SJCRH30 (cell line): ENCODE measurements around the gene EEIG1. TPM values are rescaled to one million over a fixed set of nuclear protein-coding genes. Genes with fewer than 3 reads are reported as not detected.

ENCODE experiments used
- DNase-seq, 2 experiments: peaks; one replicate each; pipeline ENCODE4 v3.0.0-alpha.2; 2015 to 2020
- H3K27ac ChIP-seq: fragments of 250-450 bp; sonication (Bioruptor Pico); 2 replicates; pipeline ENCODE4 v1.5.1; 2020; ENCODE audit warnings: mild to moderate bottlenecking, moderate library complexity
- H3K27me3 ChIP-seq: fragments of 250-450 bp; sonication (Bioruptor Pico); 2 replicates; pipeline ENCODE4 v1.5.1; 2020; ENCODE audit warnings: mild to moderate bottlenecking, moderate library complexity
- H3K36me3 ChIP-seq: fragments of 250-450 bp; sonication (Bioruptor Pico); 2 replicates; pipeline ENCODE4 v1.5.1; 2020; ENCODE audit warnings: mild to moderate bottlenecking, moderate library complexity
- H3K4me1 ChIP-seq: fragments of 250-450 bp; sonication (Bioruptor Pico); 2 replicates; pipeline ENCODE4 v1.5.1; 2020; ENCODE audit warnings: mild to moderate bottlenecking, moderate library complexity
- H3K4me3 ChIP-seq: fragments of 250-450 bp; sonication (Bioruptor Pico); 2 replicates; pipeline ENCODE4 v1.5.1; 2020; ENCODE audit warnings: mild to moderate bottlenecking, moderate library complexity
- H3K9me3 ChIP-seq: fragments of 250-450 bp; sonication (Bioruptor Pico); replicated peaks from 2 replicates; pipeline ENCODE4 v1.5.1; 2020; ENCODE audit warnings: mild to moderate bottlenecking, moderate library complexity
- total RNA-seq: library from RNA; depleted of rRNA; stranded (reverse); fragments of >200 nt; shearing (Covaris generic); gene quantifications from 2 replicates; pipeline ENCODE4 v1.2.3, GENCODE V29; 2014

The EEIG1 gene
- total RNA-seq, 1 experiment from 2014 or later = 4.0 TPM

GRCh38 chr9:127962278-127962677, 18.5 kb downstream of the EEIG1 start:
- no peaks in the 10 kb centered on the region for H3K27me3 ChIP-seq

DNA sequence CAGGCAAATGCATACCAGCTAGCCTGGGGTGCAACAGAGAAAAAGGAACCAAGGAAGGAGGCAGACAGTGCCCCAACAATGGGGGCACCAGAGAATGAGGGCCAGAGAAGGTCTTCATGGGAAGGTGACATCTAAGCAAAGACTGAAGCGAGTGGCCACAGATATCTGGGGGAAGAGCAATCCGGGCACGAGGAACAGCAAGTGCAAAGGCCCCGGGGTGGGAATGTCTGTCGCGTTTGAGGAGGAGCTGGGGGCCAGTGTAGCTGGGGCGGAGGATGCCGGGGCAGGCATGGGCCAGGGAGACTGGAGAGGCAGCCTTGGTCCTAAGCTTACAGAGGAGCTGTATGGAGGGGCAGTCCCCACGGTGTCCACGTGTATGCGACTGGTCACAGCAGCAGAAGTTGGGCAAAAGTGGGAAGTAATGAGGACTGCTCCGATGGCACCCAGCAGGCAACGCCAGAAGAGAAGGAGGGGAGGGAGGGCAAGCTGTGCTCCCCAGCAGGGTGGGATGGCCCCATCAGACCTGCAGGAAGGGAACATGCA, 19.1 kb downstream of the EEIG1 start:
- Histone ChIP-seq H3K36me3 (no peaks in the 10 kb centered on the region), H3K27ac (no peak overlapping the region), H3K4me1 (peaks cover 16% of the 10 kb centered on the region), H3K9me3 (no peaks in the 10 kb centered on the region), H3K4me3 (no peak overlapping the region), H3K27me3 (no peaks in the 10 kb centered on the region)
- no peak for DNase-seq

More at GRCh38 chr9:127962278-127962677, 18.5 kb downstream of the EEIG1 start:
- Histone ChIP-seq H3K36me3 (no peaks in the 10 kb centered on the region), H3K4me1 (peaks cover 20% of the 10 kb centered on the region), H3K9me3 (no peaks in the 10 kb centered on the region), H3K27ac (no peak overlapping the region), H3K4me3 (no peak overlapping the region)
- DNase-seq = no peak

- no peak overlapping the region for H3K27ac ChIP-seq
- no peaks in the 10 kb centered on the region for H3K27me3 ChIP-seq
- DNase-seq = no peak
- H3K4me1 ChIP-seq = peaks cover 14% of the 10 kb centered on the region
- no peaks in the 10 kb centered on the region for H3K36me3 ChIP-seq
- no peaks in the 10 kb centered on the region for H3K9me3 ChIP-seq
- H3K4me3 ChIP-seq = no peak overlapping the region
Measured at GRCh38 chr9:127961155-127961490, 19.7 kb downstream of the EEIG1 start.

GRCh38 chr9:127960410-127961154, 20.2 kb downstream of the EEIG1 start:
- H3K36me3 ChIP-seq = no peaks in the 10 kb centered on the region
- H3K27ac ChIP-seq = no peak overlapping the region; the same call in 1 of the 2 replicates
- H3K9me3 ChIP-seq = no peaks in the 10 kb centered on the region
- DNase-seq = peak; percentile 78 to 90
- peaks cover 10% of the 10 kb centered on the region for H3K4me1 ChIP-seq
- no peaks in the 10 kb centered on the region for H3K27me3 ChIP-seq
- H3K4me3 ChIP-seq = no peak overlapping the region

- Histone ChIP-seq H3K27me3 (no peaks in the 10 kb centered on the region), H3K27ac (no peak overlapping the region), H3K4me1 (peaks cover 8% of the 10 kb centered on the region; the same call in 1 of the 2 replicates), H3K36me3 (no peaks in the 10 kb centered on the region), H3K9me3 (no peaks in the 10 kb centered on the region), H3K4me3 (no peak overlapping the region)
- DNase-seq = no peak
Measured at GRCh38 chr9:127959841-127960409, 20.9 kb downstream of the EEIG1 start.

DNA sequence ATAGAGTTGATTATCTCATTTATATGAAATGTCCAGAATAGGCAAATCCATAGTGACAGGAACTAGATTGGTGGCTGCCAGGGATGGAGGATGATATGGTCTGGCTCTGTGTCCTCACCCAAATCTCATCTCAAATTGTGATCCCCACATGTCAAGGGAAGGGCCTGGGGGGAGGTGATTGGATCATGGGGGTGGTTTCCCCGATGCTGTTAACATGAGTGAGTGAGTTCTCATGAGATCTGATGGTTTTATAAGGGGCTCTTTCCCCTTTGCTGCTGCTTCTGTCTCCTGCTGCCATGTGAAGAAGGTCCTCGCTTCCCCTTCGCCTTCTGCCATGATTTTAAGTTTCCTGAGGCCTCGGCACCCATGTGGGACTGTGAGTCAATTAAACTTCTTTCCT, 21.4 kb downstream of the EEIG1 start:
- no peaks in the 10 kb centered on the region for H3K27me3 ChIP-seq
- H3K36me3 ChIP-seq = no peaks in the 10 kb centered on the region
- H3K4me3 ChIP-seq = no peak overlapping the region
- DNase-seq = no peak
- H3K4me1 ChIP-seq = peaks cover 8% of the 10 kb centered on the region; the same call in 1 of the 2 replicates
- no peak overlapping the region for H3K27ac ChIP-seq
- no peaks in the 10 kb centered on the region for H3K9me3 ChIP-seq

DNA sequence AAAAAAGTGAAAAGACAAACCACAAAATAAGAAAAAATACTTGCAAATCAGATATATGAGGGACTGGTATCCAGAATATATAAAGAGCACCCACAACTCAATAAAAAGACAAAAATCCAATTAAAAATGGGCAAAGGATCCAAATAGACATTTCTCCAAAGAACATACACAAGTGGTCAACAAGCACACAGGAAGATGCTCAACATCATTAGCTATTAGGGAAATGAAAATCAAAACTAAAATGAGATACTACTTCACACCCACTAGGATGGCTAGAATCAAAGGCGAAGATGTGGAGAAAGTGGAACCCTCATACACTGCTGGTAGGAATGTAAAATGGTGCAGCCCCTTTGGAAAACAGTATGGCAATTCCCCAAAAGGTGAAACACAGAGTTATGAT, 22.1 kb downstream of the EEIG1 start:
- Histone ChIP-seq H3K27ac (no peak overlapping the region), H3K9me3 (no peaks in the 10 kb centered on the region), H3K36me3 (no peaks in the 10 kb centered on the region), H3K27me3 (no peaks in the 10 kb centered on the region), H3K4me3 (no peak overlapping the region), H3K4me1 (peaks cover 8% of the 10 kb centered on the region; the same call in 1 of the 2 replicates)
- DNase-seq = no peak

DNA sequence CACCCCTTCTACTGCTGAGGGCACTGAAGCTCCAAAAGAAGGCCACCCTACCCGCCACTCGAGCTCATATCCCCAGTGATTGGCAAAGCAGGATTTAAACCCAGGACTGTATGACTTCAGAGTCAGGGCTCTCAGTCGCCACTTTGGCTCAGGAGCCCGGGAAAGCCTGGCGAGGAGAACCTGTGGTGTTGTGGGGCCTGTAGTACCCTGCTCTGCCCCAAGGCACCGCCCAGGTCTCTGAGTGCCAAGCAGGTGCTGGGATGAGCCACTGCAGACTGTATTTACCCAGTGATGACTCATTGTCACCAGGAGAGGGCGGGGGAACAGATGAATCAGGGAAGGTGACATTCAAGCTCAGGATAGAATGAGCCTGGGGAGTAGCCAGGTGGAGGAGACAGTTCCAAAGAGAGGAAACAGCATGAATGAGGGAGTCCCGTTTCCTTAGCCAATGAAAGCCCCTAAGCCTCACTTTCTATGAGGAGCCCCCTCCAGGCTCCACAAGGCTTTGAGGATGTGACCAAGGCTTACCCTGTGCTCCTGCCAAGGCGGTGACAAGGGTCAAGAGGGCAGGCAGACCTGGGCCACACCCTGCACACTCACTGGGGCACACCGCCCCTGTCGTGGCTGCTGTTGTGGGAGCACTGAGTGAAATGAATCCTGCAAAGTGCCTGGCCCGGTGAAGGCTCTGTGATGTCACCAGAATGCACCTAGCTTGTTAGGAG, 25.3 kb downstream of the EEIG1 start:
- no peaks in the 10 kb centered on the region for H3K9me3 ChIP-seq
- H3K36me3 ChIP-seq = no peaks in the 10 kb centered on the region
- DNase-seq = peak; percentile 43 to 47
- no peaks in the 10 kb centered on the region for H3K27me3 ChIP-seq
- no peak overlapping the region for H3K27ac ChIP-seq
- no peak overlapping the region for H3K4me3 ChIP-seq
- H3K4me1 ChIP-seq = peaks cover 11% of the 10 kb centered on the region; the same call in 1 of the 2 replicates

GRCh38 chr9:127954831-127955293, 25.9 kb downstream of the EEIG1 start:
- Histone ChIP-seq H3K4me1 (peaks cover 13% of the 10 kb centered on the region; the same call in 1 of the 2 replicates), H3K4me3 (no peak overlapping the region), H3K27ac (no peak overlapping the region), H3K36me3 (no peaks in the 10 kb centered on the region), H3K27me3 (no peaks in the 10 kb centered on the region), H3K9me3 (no peaks in the 10 kb centered on the region)
- no peak for DNase-seq

DNA sequence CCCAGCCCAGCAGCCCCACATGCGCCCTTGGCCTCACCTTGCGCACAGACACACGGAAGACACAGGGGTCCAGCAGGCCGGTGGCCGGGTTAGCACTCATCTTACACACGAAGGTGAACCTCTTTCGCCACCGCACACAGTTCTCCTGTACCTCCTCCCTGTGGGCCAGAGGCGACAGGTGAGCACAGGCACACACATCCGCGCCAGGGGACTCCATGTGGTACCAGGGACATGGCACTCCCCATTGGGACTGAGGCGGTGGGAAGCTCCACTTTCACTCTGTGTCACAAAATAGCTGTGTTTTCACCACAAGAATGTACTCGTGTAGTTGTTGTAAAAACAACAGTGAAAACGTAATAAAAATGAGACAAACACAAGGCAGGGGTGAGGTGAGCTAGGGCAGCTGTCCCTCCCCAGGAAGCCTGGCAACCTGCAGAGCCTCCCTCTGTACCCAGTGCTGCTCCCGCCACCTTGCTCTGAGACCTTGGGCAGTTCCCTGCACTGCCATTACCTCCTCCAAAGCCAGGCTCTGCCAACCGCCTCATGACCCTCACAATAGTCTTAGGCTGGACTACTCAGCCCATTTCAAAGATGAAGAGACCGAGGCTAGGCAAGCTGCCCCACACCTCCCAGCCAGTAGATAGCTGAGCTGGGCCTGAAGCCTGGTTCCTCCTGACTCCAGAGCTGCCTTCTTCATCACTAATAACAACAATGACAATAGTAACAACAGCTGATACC, 26.9 kb downstream of the EEIG1 start:
- H3K27me3 ChIP-seq = no peaks in the 10 kb centered on the region
- no peak overlapping the region for H3K4me3 ChIP-seq
- no peaks in the 10 kb centered on the region for H3K36me3 ChIP-seq
- peaks cover 13% of the 10 kb centered on the region; the same call in 1 of the 2 replicates for H3K4me1 ChIP-seq
- no peak for DNase-seq
- no peaks in the 10 kb centered on the region for H3K9me3 ChIP-seq
- no peak overlapping the region for H3K27ac ChIP-seq

DNA sequence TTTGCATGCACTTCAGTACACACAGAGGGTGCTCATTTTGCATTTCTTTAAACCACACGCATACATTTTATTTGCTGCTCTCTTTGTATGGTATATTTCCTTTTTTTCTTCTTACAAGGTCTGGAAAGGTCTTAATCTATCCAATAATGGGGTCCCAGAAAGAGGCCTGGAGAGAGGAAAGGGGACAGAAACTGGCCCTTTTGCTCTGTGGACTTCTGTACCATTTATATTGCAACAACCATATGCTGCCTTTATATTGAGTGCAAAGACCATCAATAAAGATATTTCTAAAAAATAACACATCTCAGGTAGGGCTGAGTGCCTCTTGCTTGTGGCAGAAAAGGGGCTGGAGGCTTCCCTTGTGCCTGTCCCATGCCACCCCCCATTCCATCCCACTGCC, 27.6 kb downstream of the EEIG1 start:
- Histone ChIP-seq H3K9me3 (no peaks in the 10 kb centered on the region), H3K4me3 (no peak overlapping the region), H3K27ac (no peak overlapping the region), H3K27me3 (no peaks in the 10 kb centered on the region), H3K36me3 (no peaks in the 10 kb centered on the region), H3K4me1 (peaks cover 13% of the 10 kb centered on the region; the same call in 1 of the 2 replicates)
- no peak for DNase-seq

DNA sequence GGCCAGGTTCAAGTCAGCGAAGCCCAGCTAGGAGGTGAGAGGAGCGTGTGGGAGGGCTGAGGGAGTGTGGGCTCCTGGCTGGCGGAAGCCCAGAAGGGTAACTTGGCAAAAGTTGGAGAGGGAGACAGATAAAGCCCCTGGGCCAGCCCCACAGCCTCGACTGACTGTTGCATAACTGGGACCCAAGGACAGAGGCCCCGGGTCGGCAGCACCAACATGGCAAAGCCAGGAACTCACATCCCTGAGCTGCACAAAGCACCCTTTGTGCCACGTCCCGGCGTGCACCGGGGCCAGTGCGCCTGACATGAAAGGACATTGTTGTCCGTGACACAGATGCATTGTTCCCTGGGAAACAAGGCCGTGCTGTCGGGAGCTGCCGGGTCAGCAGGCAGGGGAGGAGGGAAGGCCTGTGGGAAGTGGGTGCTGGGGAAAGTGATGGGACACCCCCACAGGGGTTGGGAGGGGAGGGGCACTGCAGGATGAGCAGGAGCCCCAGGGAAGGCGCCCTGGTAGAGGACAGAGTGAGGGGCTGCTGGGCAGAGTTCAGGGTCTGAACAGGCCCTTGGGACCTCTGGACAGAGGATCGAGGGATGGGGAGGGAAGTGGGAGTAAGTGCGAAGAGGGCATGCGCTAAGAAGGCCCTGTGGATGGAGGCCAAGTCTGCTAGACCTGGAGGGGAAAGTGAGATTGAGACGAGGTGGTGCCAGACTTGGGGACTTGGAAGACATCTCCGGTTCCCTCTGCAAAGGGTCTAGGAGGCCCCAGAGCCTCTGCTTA, 30.1 kb downstream of the EEIG1 start:
- Histone ChIP-seq H3K27ac (no peak overlapping the region), H3K4me3 (no peak overlapping the region), H3K36me3 (no peaks in the 10 kb centered on the region), H3K9me3 (no peaks in the 10 kb centered on the region), H3K27me3 (no peaks in the 10 kb centered on the region), H3K4me1 (peaks cover 15% of the 10 kb centered on the region; the same call in 1 of the 2 replicates)
- DNase-seq = peak; percentile 71 to 77

DNA sequence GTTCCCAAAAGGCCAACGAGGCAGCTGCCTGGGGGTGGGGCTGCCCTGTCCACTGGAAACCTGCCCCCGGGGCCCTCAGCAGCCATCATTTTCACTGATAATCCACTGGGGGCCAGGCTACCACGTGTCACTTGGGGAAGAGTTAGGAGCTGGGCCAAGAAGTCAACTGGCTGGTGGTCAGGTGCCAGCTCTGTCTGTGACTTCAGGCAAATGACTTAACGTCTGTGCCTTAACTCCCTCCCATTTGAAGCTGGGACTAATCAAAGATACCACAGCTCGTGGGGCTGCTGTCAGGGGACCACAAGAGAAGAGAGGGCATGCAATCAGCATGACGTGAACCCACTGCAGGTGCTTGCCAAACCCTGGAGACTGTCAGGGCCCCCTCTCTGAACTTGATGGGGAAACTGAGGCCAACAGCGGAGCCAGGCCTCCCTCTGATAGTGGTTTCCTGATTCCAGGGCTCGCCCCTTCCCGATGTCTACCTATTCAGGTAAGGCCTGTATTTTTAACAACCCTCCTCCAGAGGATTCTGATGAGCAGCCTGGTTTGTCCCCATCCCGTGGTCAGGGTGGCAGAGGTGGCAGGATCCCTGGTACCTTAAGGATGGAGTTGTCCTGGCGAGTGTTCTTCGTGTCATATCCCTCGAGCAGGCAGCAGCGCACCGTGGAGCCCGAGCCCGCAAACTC, 30.8 kb downstream of the EEIG1 start:
- no peak for DNase-seq
- H3K27me3 ChIP-seq = no peaks in the 10 kb centered on the region
- no peak overlapping the region for H3K27ac ChIP-seq
- H3K36me3 ChIP-seq = no peaks in the 10 kb centered on the region
- no peak overlapping the region for H3K4me3 ChIP-seq
- H3K4me1 ChIP-seq = peaks cover 12% of the 10 kb centered on the region; the same call in 1 of the 2 replicates
- H3K9me3 ChIP-seq = no peaks in the 10 kb centered on the region
